Measurements from ENCODE around the gene FBL. TPM values are rescaled to one million over a fixed set of nuclear protein-coding genes. Genes with fewer than 3 reads are reported as not detected.

FBL gene
- total and polyA plus RNA-seq, 2 of the 4 experiments (the other 2 are of a cell fraction): 259 to 446 TPM

- H2AK9ac ChIP-seq (replicated peaks; ENCODE audit: low read depth, low read length, poor library complexity): no peak overlapping the region
- in situ Hi-C loops (cut with MboI; ENCODE audit: low sequenced_read_pairs) (no loop called here), dilution Hi-C loops (cut with HindIII; ENCODE audit: low sequenced_read_pairs, unreplicated experiment) (no loop called here), intact Hi-C loops (cut with micrococcal nuclease) (no loop called here)
- H3K4me3 ChIP-seq (ENCODE audit: insufficient read depth, low read depth, low read length): no peak overlapping the region
- TF ChIP-seq NFE2L2 (IDR thresholded peaks at IDR 0.05; ENCODE audit: low read depth, low read length) (no peak), MXI1 (IDR thresholded peaks at IDR 0.05; ENCODE audit: borderline replicate concordance, low read depth, low read length) (no peak), CEBPB (IDR thresholded peaks at IDR 0.05; ENCODE audit: low read depth, low read length) (no peak), MAFK (IDR thresholded peaks at IDR 0.05; ENCODE audit: low read depth, low read length) (no peak), SMC3 (IDR thresholded peaks at IDR 0.05; ENCODE audit: low read depth, low read length) (no peak), MAZ (IDR thresholded peaks at IDR 0.05; ENCODE audit: borderline replicate concordance, low read depth, low read length) (no peak), USF2 (IDR thresholded peaks at IDR 0.05; ENCODE audit: low read depth, low read length) (no peak), RFX5 (IDR thresholded peaks at IDR 0.05; ENCODE audit: low read depth, low read length) (no peak), CTCF (conservative IDR thresholded peaks at IDR 0.05; ENCODE audit: low read depth, low read length) (no peak), RAD21 (IDR thresholded peaks at IDR 0.05; ENCODE audit: low read length) (no peak), POLR2A (IDR thresholded peaks at IDR 0.05; ENCODE audit: low read depth, low read length) (no peak), FOS (IDR thresholded peaks at IDR 0.05; ENCODE audit: low read depth, low read length) (no peak), CHD1 (IDR thresholded peaks at IDR 0.05; ENCODE audit: low read depth, low read length) (no peak), ELK1 (IDR thresholded peaks at IDR 0.05; ENCODE audit: borderline replicate concordance, low read depth, low read length) (no peak), RCOR1 (IDR thresholded peaks at IDR 0.05; ENCODE audit: insufficient replicate concordance, low read length) (no peak), BHLHE40 (IDR thresholded peaks at IDR 0.05; ENCODE audit: low read depth, low read length) (no peak)
- H3K4ac ChIP-seq (ENCODE audit: low read depth, low read length): no peak overlapping the region
- H3K27me3 ChIP-seq (ENCODE audit: control insufficient read depth, insufficient read depth, low read length): no peaks in the 10 kb centered on the region
- H4K8ac ChIP-seq (ENCODE audit: low read depth in 2 of 2, low read length in 2 of 2): no peak overlapping the region
- no peaks in the 10 kb centered on the region for H3K4me1 ChIP-seq (ENCODE audit: control insufficient read depth, insufficient read depth, low read length)
- H3K23ac ChIP-seq (ENCODE audit: low read depth, low read length): no peak overlapping the region
- no peak overlapping the region for H3K56ac ChIP-seq (ENCODE audit: extremely low read depth, insufficient read depth, low read length)
- no peak overlapping the region for H2AFZ ChIP-seq (replicated peaks; ENCODE audit: low read length, poor library complexity)
- no peak overlapping the region for H3K9ac ChIP-seq (ENCODE audit: low read depth, low read length)
- no peak overlapping the region for H2BK20ac ChIP-seq (ENCODE audit: low read depth, low read length)
- no peak for ATAC-seq (ENCODE audit: low read depth)
- H4K91ac ChIP-seq (ENCODE audit: insufficient read depth, low read depth, low read length): no peak overlapping the region
- H3K9me3 ChIP-seq (ENCODE audit: control insufficient read depth, insufficient read depth, low read length): no peaks in the 10 kb centered on the region
- H2BK5ac ChIP-seq (ENCODE audit: low read depth, low read length, poor library complexity, severe bottlenecking): no peak overlapping the region
- no peak overlapping the region for H2AK5ac ChIP-seq (ENCODE audit: low read depth, low read length)
- POLR2A ChIA-PET (ENCODE audit: unreplicated experiment): no interaction called here
- H3K14ac ChIP-seq (replicated peaks; ENCODE audit: low read depth, low read length): no peak overlapping the region
- no peaks in the 10 kb centered on the region for H4K20me1 ChIP-seq (ENCODE audit: insufficient read depth, low read length)
- no peak overlapping the region for H3K27ac ChIP-seq (ENCODE audit: insufficient read depth, low read length)
- H3K4me2 ChIP-seq (ENCODE audit: low read depth, low read length): no peak overlapping the region
- H3K79me1 ChIP-seq (ENCODE audit: low read depth in 1 of 2, low read length in 2 of 2): peaks cover 0 to 5% of the 10 kb centered on the region in 2 experiments; a peak in 1 of 4 replicates
- DNase-seq: no peak
- no peak overlapping the region for H3K18ac ChIP-seq (ENCODE audit: low read depth, low read length)
- 93% methylated on average over 8 of the region's 12 CpGs; no CpG with 5 or more reads in 1 of the 2 experiments for WGBS, 2 experiments (ENCODE audit: extremely low coverage in 2 of 2, insufficient read length in 1 of 2)
- CTCF ChIA-PET: no interaction called here
- no TSS peak for BruUV-seq (replicated peaks)
- no peak overlapping the region for H2BK15ac ChIP-seq (ENCODE audit: low read depth, low read length)
- no peaks in the 10 kb centered on the region; the same call in 1 of the 2 replicates for H3K36me3 ChIP-seq (ENCODE audit: control insufficient read depth, insufficient read depth, low read length)
- no peak overlapping the region for H4K5ac ChIP-seq (ENCODE audit: low read depth, low read length)
- H2BK120ac ChIP-seq (ENCODE audit: low read depth, low read length): no peak overlapping the region
- peaks cover 4% of the 10 kb centered on the region; the same call in 1 of the 2 replicates for H3K9me1 ChIP-seq (ENCODE audit: insufficient read depth, low read length)
These were observed 28.2 kb downstream of the FBL start for GRCh38 chr19:39817888-39818561.
